ENCODE results near the gene DCAF8L2. TPM values are rescaled to one million over a fixed set of nuclear protein-coding genes. Genes with fewer than 3 reads are reported as not detected.

The DCAF8L2 gene
- total and polyA plus RNA-seq, 2 donors from 2014 or later = not detected

DNA sequence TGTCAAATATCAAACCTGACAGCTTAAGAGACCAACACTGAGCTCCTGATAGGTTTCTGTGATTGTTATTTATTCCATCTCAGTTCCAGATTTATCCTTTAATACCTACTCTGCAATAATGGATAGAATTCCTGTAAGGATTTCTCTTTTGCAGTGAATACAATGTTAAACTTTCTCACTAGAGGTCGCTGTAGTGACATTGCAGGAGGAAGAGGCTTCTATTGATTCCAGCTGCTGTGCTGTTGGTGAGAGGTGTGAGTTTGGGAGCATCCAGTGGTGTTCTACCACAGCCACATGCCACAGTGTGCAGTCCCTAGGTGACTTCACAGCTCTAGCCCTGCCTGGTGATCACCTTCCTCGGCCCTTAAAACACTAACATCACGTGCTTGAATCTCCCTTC is 34.6 kb upstream of the DCAF8L2 start:
- H3K9me3 ChIP-seq (ENCODE audit: control insufficient read depth in 2 of 3, insufficient read depth in 1 of 3, low read length in 3 of 3) = no peaks in the 10 kb centered on the region
- intact Hi-C loops (cut with DNase I) = no loop called here
- DNase-seq = peak in 2 of 5 donors; percentile 14 to 40
- H3K4me1 ChIP-seq (ENCODE audit: control insufficient read depth in 2 of 3, insufficient read depth in 2 of 3, low read depth in 1 of 3, low read length in 3 of 3) = no peaks in the 10 kb centered on the region
- no peaks in the 10 kb centered on the region for H3K27me3 ChIP-seq (ENCODE audit: control insufficient read depth, insufficient read depth, low read length)
- H3K27ac ChIP-seq (ENCODE audit: low read depth in 2 of 2, low read length in 2 of 2) = no peak overlapping the region
- H3K36me3 ChIP-seq (ENCODE audit: control insufficient read depth in 2 of 3, insufficient read depth in 3 of 3, low read length in 3 of 3) = no peaks in the 10 kb centered on the region
- no peak overlapping the region for H3K9ac ChIP-seq (ENCODE audit: low read length in 3 of 3)
- no peak overlapping the region for H3K4me3 ChIP-seq (ENCODE audit: low read length in 3 of 3)
- TF ChIP-seq, protein P1, sequence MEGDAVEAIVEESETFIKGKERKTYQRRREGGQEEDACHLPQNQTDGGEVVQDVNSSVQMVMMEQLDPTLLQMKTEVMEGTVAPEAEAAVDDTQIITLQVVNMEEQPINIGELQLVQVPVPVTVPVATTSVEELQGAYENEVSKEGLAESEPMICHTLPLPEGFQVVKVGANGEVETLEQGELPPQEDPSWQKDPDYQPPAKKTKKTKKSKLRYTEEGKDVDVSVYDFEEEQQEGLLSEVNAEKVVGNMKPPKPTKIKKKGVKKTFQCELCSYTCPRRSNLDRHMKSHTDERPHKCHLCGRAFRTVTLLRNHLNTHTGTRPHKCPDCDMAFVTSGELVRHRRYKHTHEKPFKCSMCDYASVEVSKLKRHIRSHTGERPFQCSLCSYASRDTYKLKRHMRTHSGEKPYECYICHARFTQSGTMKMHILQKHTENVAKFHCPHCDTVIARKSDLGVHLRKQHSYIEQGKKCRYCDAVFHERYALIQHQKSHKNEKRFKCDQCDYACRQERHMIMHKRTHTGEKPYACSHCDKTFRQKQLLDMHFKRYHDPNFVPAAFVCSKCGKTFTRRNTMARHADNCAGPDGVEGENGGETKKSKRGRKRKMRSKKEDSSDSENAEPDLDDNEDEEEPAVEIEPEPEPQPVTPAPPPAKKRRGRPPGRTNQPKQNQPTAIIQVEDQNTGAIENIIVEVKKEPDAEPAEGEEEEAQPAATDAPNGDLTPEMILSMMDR (IDR thresholded peaks at IDR 0.05; ENCODE audit: borderline replicate concordance, extremely low read depth, insufficient read depth) = peak; percentile 2
- FAIRE-seq = no peak

DNA sequence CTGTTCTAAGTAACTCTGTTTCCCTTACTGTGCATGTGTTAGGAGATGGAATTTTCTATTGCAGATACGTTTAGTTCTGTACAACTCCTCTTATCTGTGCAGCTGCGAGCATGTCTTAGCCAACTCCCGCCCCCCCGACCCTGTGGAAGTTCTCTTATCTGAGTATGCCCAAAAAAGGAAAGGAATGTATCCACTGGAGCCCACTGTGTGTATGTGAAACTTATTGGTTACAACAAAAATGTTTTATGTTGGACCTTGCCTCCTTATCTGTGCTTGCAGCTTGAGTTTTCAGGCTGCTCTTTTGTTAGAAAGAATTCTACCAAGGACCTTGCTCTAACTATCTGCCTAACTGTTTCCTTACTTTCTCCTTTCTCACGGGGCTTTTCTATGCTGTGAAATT is 24.2 kb upstream of the DCAF8L2 start:
- no peaks in the 10 kb centered on the region for H3K36me3 ChIP-seq (ENCODE audit: control insufficient read depth in 2 of 3, insufficient read depth in 3 of 3, low read length in 3 of 3)
- intact Hi-C loops (cut with DNase I) = no loop called here
- no peak overlapping the region for H3K9ac ChIP-seq (ENCODE audit: low read length in 3 of 3)
- DNase-seq (peak in 2 of 5 donors; percentile 2 to 37), FAIRE-seq (no peak)
- H3K4me1 ChIP-seq (ENCODE audit: control insufficient read depth in 2 of 3, insufficient read depth in 2 of 3, low read depth in 1 of 3, low read length in 3 of 3) = no peaks in the 10 kb centered on the region
- no peak overlapping the region for H3K4me3 ChIP-seq (ENCODE audit: low read length in 3 of 3)
- TF ChIP-seq, protein P1 (IDR thresholded peaks at IDR 0.05; ENCODE audit: borderline replicate concordance, extremely low read depth, insufficient read depth) = no peak
- no peaks in the 10 kb centered on the region for H3K9me3 ChIP-seq (ENCODE audit: control insufficient read depth in 2 of 3, insufficient read depth in 1 of 3, low read length in 3 of 3)
- H3K27me3 ChIP-seq (ENCODE audit: control insufficient read depth, insufficient read depth, low read length) = no peaks in the 10 kb centered on the region
- no peak overlapping the region for H3K27ac ChIP-seq (ENCODE audit: low read depth in 2 of 2, low read length in 2 of 2)

DNA sequence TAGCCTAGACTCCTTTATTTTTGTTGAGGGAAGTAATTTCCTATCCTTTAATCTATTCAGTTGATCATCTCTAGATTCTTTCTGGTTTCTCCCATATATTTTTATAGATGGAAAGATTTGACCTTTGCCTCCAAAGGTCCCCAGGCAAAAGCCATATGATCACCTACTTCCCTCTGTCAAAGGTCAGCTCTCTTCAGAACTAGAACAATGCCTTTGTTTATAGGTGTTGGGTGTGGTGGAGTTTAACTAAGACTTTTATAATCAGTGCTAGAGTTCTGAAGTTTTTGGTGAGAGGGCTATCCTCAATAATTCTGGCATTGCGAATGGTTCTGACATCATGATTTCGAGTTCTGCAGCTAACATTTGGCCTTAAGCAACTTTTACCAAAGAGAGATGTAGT is 19.0 kb upstream of the DCAF8L2 start:
- DNase-seq (no peak), FAIRE-seq (no peak)
- no peak overlapping the region for H3K9ac ChIP-seq (ENCODE audit: low read length in 3 of 3)
- H3K36me3 ChIP-seq (ENCODE audit: control insufficient read depth in 2 of 3, insufficient read depth in 3 of 3, low read length in 3 of 3) = no peaks in the 10 kb centered on the region
- H3K4me3 ChIP-seq (ENCODE audit: low read length in 3 of 3) = no peak overlapping the region
- TF ChIP-seq, protein P1 (IDR thresholded peaks at IDR 0.05; ENCODE audit: borderline replicate concordance, extremely low read depth, insufficient read depth) = no peak
- intact Hi-C loops (cut with DNase I) = no loop called here
- H3K9me3 ChIP-seq (ENCODE audit: control insufficient read depth in 2 of 3, insufficient read depth in 1 of 3, low read length in 3 of 3) = no peaks in the 10 kb centered on the region
- no peak overlapping the region for H3K27ac ChIP-seq (ENCODE audit: low read depth in 2 of 2, low read length in 2 of 2)
- no peaks in the 10 kb centered on the region for H3K4me1 ChIP-seq (ENCODE audit: control insufficient read depth in 2 of 3, insufficient read depth in 2 of 3, low read depth in 1 of 3, low read length in 3 of 3)
- no peaks in the 10 kb centered on the region for H3K27me3 ChIP-seq (ENCODE audit: control insufficient read depth, insufficient read depth, low read length)

DNA sequence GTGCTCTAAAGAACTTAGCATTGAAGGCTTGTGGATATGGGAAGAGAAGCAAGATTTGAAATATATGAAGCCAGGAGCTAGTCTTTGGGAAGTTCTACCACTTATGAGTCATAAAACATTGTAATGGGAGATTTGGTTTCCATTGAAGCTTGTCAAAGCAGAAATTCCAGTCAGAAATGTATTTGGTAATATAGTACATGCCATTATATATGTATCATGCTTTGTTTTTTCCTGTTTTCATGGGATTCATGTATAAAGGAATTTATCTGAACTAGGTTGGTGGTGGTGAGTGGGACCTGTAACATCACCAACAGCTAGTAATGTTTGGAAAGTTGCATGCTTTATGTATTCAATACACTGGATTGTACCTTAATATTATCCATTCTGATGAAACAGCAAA is 14.6 kb upstream of the DCAF8L2 start:
- H3K27ac ChIP-seq (ENCODE audit: low read depth in 2 of 2, low read length in 2 of 2) = no peak overlapping the region
- intact Hi-C loops (cut with DNase I) = no loop called here
- TF ChIP-seq, protein P1 (IDR thresholded peaks at IDR 0.05; ENCODE audit: borderline replicate concordance, extremely low read depth, insufficient read depth) = no peak
- no peaks in the 10 kb centered on the region for H3K27me3 ChIP-seq (ENCODE audit: control insufficient read depth, insufficient read depth, low read length)
- DNase-seq = no peak
- no peak overlapping the region for H3K9ac ChIP-seq (ENCODE audit: low read length in 3 of 3)
- H3K4me3 ChIP-seq (ENCODE audit: low read length in 3 of 3) = no peak overlapping the region
- H3K9me3 ChIP-seq (ENCODE audit: control insufficient read depth in 2 of 3, insufficient read depth in 1 of 3, low read length in 3 of 3) = no peaks in the 10 kb centered on the region
- H3K4me1 ChIP-seq (ENCODE audit: control insufficient read depth in 2 of 3, insufficient read depth in 2 of 3, low read depth in 1 of 3, low read length in 3 of 3) = no peaks in the 10 kb centered on the region
- no peaks in the 10 kb centered on the region for H3K36me3 ChIP-seq (ENCODE audit: control insufficient read depth in 2 of 3, insufficient read depth in 3 of 3, low read length in 3 of 3)
- no peak for FAIRE-seq
